Omental fat pad (tissue), 4 donors: ENCODE data around the gene AFM. TPM values are rescaled to one million over a fixed set of nuclear protein-coding genes. Genes with fewer than 3 reads are reported as not detected.

Experiments
- ATAC-seq: fragments of 150-250 bp; one replicate; pipeline ENCODE4 v1.9.1; 2016; ENCODE audit warnings: mild to moderate bottlenecking, moderate library complexity; ENCODE audit not compliant: low FRiP score
- DNase-seq: peaks from one replicate; pipeline ENCODE4 v3.0.0-alpha.2; 2019; ENCODE audit warnings: low spot score
- total RNA-seq, 4 donors: library from RNA; depleted of rRNA; stranded (reverse); fragments of >200 nt; gene quantifications; one replicate each; pipeline ENCODE4 v1.1.0, GENCODE V29; 2016
- TF ChIP-seq, protein P1 (sequence below), 3 donors: fragments of 450-650 bp; IDR thresholded peaks; one replicate each; pipeline ENCODE4 v1.5.1; 2016 to 2017; ENCODE audit warnings: antibody characterized with exemption in 3 of 3, mild to moderate bottlenecking in 3 of 3, moderate library complexity in 2 of 3

AFM gene
- total RNA-seq, 4 donors from 2014 or later, result not detected

DNA sequence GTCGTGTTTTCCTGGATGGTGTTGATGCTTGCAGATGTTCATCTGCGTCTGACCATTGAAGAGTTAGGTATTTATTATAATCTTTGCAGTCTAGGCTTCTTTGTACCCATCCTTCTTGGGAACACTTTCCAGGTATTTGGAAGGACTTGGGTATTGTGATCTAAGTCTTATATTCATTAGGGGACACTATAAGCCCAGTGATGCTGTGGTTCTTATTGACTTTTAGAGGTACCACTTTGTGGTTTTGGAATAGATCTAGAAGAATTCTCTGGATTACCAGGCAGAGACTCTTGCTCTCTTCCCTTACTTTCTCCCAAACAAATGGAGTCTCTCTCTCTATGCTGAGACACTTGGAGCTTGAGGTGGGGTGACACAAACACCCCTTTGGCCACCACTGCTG, 41.6 kb downstream of the AFM start:
- DNase-seq, result no peak
- TF ChIP-seq, protein P1, sequence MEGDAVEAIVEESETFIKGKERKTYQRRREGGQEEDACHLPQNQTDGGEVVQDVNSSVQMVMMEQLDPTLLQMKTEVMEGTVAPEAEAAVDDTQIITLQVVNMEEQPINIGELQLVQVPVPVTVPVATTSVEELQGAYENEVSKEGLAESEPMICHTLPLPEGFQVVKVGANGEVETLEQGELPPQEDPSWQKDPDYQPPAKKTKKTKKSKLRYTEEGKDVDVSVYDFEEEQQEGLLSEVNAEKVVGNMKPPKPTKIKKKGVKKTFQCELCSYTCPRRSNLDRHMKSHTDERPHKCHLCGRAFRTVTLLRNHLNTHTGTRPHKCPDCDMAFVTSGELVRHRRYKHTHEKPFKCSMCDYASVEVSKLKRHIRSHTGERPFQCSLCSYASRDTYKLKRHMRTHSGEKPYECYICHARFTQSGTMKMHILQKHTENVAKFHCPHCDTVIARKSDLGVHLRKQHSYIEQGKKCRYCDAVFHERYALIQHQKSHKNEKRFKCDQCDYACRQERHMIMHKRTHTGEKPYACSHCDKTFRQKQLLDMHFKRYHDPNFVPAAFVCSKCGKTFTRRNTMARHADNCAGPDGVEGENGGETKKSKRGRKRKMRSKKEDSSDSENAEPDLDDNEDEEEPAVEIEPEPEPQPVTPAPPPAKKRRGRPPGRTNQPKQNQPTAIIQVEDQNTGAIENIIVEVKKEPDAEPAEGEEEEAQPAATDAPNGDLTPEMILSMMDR (IDR thresholded peaks at IDR 0.05), result no peak
- ATAC-seq, result no peak

DNA sequence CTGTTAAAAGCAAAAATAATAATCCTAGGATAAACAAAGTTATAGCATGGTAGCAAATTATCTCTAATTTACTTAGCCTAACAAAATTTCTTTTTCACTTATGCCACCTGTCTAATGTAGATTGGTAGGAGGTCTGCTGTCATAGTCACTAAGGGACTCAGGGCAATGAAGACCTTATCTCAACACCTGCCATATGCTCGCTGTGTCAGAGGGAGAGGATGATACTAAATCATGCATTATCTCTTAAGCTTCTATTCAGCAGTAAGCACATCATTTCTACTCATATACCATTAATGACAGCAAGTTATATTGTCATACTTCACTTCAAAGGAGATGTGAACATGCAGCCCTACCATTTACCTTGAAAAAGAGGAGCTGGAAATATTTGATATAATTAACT, 44.1 kb downstream of the AFM start:
- TF ChIP-seq, protein P1 (IDR thresholded peaks at IDR 0.05), result no peak
- no peak for ATAC-seq

DNA sequence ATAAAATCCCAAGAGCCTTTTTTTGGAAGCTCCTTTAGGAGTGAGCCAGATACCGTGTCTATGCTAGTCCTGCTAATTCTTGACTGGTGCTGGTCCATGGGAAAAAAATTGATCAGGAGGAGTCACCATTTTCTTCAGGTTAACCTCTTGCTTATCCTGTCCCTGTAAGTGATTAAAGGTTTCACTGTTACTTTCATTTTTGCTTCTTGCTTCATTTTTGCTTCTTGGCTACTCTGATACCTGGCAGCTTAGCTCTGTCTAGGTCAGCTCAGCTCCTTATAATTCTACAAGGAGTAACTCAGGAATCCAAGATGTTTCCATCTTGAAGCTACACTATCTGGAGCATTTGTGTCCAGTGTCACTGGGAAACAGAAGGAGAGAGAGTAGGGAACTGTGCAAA, 45.7 kb downstream of the AFM start:
- ATAC-seq, result no peak
- TF ChIP-seq, protein P1 (IDR thresholded peaks at IDR 0.05), result no peak
- DNase-seq, result no peak

More for the DNA sequence above, 44.1 kb downstream of the AFM start:
- no peak for DNase-seq

DNA sequence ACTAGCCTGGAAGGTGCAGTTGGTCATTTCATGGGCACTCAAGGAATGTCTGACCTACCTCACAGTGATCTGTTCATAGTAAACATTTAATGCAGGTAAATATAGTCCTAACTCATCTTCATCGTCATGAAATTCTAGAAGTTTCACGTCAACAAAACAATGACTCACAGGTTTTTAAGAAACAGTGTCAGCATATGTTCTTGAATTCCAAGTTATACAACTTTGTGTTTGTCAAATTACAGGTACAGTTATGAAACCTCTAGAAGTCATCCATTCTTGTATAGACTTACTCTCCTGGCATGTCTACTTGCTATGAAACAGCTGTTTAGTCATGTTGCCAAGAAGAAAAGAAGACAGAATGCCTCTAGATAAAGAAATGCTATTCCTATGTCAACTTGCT, 46.6 kb downstream of the AFM start:
- TF ChIP-seq, protein P1 (IDR thresholded peaks at IDR 0.05), result no peak
- DNase-seq (no peak), ATAC-seq (no peak)

DNA sequence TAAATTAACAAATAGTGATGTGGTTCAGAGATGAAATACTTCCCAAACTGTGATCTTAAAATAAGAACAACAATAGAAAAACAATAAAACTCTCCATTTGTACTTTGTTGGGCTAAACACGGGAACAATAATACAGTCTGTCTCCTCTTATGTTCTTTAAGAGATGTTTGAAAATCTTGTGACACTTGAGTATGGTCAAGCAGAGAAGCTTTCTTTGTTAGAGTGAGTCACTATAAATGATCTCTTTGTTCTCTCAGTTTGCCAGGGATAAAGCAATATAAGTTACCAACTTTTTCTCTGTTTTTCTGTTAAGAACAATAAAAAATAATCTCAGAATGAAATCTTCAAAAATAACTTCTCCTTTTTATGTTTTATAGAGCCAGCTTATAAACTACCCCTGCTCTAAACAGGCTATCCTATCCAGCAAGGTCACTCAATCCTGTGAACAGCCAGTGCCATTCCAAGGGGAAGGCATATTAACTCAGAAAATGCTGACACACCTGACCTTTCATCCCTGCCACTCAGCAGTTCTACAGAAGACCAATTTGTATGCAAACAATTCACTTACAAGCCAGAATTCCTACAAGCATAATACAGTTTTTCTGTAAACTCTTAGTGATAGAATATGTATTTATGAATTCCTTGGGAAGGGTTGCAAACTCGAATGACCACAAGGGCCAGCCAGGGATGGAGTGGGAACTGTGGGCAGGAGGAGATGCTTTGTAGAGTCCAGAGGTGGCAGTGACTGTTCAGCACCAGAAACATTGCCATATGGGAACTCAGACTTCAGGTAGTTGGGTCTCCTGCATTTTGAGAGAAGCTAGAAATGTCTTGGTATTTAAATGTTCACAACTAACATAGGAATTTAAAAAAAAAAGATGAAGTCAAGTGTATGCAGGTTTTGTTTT, 52.2 kb downstream of the AFM start:
- no peak for ATAC-seq
- TF ChIP-seq, protein P1 (IDR thresholded peaks at IDR 0.05), result no peak
- no peak for DNase-seq

DNA sequence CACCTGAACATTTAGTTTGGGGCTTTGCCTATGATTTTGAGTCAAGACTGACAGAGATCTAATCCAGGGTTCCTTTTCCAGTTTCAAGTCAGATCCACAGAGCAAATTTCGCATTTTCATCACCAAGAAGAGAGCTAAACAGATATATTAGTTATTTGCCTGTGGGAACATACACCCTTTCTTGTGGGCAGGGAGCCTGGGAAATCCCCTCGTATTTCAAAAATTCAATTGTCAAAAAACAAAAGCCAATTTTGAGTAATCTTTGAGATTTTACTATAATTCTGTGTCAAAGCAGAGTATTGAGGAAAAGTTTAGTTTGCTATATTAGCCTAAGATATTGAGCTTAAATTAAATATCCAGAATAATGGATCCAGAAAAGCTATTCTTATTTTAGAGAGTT, 56.6 kb downstream of the AFM start:
- DNase-seq (no peak), ATAC-seq (no peak)
- TF ChIP-seq, protein P1 (IDR thresholded peaks at IDR 0.05), result no peak

DNA sequence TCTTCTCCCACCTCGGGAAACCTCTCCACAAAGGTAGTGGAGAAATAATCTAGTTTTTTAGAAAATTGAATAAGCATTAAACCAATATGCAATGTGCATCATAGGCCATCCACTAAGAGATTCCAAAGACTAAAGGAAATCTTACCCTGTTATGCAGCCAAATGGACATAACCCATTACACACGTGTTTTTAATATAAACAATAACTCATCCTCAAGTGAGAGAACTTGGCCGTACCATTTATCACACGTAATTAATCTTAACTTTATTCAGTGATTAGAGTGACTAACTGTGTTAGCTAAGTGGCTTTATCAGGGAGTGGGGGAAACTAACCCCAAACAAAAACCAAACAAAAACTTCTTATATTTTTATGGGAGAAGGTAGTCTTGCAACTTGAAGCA, 57.8 kb downstream of the AFM start:
- DNase-seq, result no peak
- ATAC-seq, result no peak
- TF ChIP-seq, protein P1 (IDR thresholded peaks at IDR 0.05), result no peak
